B cell (primary cell): ENCODE measurements around the gene RPS21.

Experiments used
- EZH2 ChIP-seq: IDR thresholded peaks from 2 replicates; pipeline ENCODE4 v1.6.1; 2012; ENCODE audit warnings: borderline replicate concordance, low read depth, mild to moderate bottlenecking, moderate library complexity, low read length; ENCODE audit not compliant: insufficient read depth, poor library complexity, severe bottlenecking
- TF ChIP-seq, protein P1 (sequence below): fragments of 200-600 bp; IDR thresholded peaks from one replicate; pipeline ENCODE4 v1.8.0; 2022; ENCODE audit warnings: antibody characterized with exemption, mild to moderate bottlenecking

DNA sequence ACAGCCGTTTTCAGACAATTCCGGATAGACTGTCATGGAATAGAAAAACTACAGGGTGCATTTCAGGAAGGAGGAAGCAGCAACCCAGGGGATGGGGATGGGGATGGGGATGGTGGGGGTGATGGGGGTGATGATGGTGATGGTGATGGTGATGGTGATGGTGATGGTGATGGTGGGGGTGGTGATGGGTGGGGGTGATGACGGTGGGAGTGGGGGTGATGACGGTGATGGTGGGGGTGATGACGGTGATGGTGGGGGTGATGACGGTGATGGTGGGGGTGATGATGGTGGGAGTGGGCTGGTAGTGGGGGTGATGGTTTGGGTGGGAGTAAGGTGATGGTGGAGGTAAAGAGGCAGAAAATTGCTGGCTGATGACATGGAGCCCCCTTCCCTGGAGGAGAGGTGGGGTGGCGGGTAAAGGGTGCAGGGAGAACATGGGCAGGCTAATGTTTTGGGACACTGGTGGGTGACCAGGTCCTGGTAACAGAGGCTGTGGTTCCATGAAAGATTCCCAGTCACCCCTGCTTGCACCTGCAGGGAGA is 37.3 kb upstream of the RPS21 start:
- TF ChIP-seq, protein P1, sequence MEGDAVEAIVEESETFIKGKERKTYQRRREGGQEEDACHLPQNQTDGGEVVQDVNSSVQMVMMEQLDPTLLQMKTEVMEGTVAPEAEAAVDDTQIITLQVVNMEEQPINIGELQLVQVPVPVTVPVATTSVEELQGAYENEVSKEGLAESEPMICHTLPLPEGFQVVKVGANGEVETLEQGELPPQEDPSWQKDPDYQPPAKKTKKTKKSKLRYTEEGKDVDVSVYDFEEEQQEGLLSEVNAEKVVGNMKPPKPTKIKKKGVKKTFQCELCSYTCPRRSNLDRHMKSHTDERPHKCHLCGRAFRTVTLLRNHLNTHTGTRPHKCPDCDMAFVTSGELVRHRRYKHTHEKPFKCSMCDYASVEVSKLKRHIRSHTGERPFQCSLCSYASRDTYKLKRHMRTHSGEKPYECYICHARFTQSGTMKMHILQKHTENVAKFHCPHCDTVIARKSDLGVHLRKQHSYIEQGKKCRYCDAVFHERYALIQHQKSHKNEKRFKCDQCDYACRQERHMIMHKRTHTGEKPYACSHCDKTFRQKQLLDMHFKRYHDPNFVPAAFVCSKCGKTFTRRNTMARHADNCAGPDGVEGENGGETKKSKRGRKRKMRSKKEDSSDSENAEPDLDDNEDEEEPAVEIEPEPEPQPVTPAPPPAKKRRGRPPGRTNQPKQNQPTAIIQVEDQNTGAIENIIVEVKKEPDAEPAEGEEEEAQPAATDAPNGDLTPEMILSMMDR = no peak
- TF ChIP-seq EZH2 = no peak
